HepG2 (cell line): ENCODE results near the gene CBLB. TPM values are rescaled to one million over a fixed set of nuclear protein-coding genes. Genes with fewer than 3 reads are reported as not detected.

Source experiments
- ATAC-seq: fragments of 200-7000 bp; cut with Tn5 transposase; 3 replicates; pipeline ENCODE4 v1.9.1; 2020; ENCODE audit warnings: mild to moderate bottlenecking, moderate library complexity
- BruUV-seq: library from RNA; stranded (reverse); fragments of 400-500 nt; replicated peaks from 2 replicates; lab custom pipeline; 2021; lab: Mats Ljungman, UMichigan
- CTCF ChIA-PET: fragments of 300-600 bp; formaldehyde crosslinking; extraction: SDS; loops from one replicate; lab custom pipeline; 2021; ENCODE audit warnings: low total read pairs, inconsistent platforms, low intra/inter-chr PET ratio; lab: Yijun Ruan, JAX
- POLR2A ChIA-PET: fragments of 350-600 bp; sonication (Branson Sonifier 250); formaldehyde crosslinking; loops from one replicate; lab custom pipeline; 2020; ENCODE audit warnings: antibody characterized with exemption, inconsistent platforms; lab: Yijun Ruan, JAX
- DNase-seq: peaks from one replicate; pipeline ENCODE4 v3.0.0-alpha.2; 2015; ENCODE audit warnings: low spot score
- FAIRE-seq: peaks from 3 replicates; lab custom pipeline; 2011; peaks lifted over from hg19 to GRCh38; lab: Jason Lieb, UNC
- H2AFZ ChIP-seq: one replicate; pipeline ENCODE4 v1.6.1; 2011; ENCODE audit warnings: low read length, inconsistent platforms
- H3K27ac ChIP-seq: fragments of 300-600 bp; 3 replicates; pipeline ENCODE4 v1.8.0; 2011; ENCODE audit warnings: mixed run types, mild to moderate bottlenecking, mixed read lengths, low read length, inconsistent platforms; ENCODE audit not compliant: insufficient read depth; ENCODE audit errors: extremely low read length
- H3K27me3 ChIP-seq, 2 experiments: fragments of 200-600 bp in 1 of 2; 2 replicates in 1 of 2; 3 replicates in 1 of 2; pipeline versions ENCODE4 v1.6.0 to v1.8.0; 2011; ENCODE audit warnings: low read length in 2 of 2, mild to moderate bottlenecking in 2 of 2, moderate library complexity in 2 of 2, inconsistent platforms in 1 of 2; ENCODE audit not compliant: insufficient read depth in 2 of 2, control insufficient read depth in 1 of 2
- H3K36me3 ChIP-seq, 2 experiments: fragments of 200-600 bp in 1 of 2; replicated peaks in 1 of 2; 2 replicates in 1 of 2; 3 replicates in 1 of 2; pipeline versions ENCODE4 v1.5.1 to v1.8.0; 2011; ENCODE audit warnings: low read length in 2 of 2, inconsistent platforms in 1 of 2; ENCODE audit not compliant: insufficient read depth in 2 of 2, control insufficient read depth in 1 of 2
- H3K4me1 ChIP-seq: 2 replicates; pipeline ENCODE4 v1.5.1; 2012; ENCODE audit warnings: low read length, inconsistent platforms; ENCODE audit not compliant: insufficient read depth
- H3K4me2 ChIP-seq: 2 replicates; pipeline ENCODE4 v1.6.0; 2011; ENCODE audit warnings: low read depth, low read length, inconsistent platforms
- H3K4me3 ChIP-seq, 3 experiments: fragments of 200-600 bp in 1 of 3; sonication (generic), shearing (Covaris generic) in 1 of 3; replicated peaks in 1 of 3; 2 replicates each; pipeline ENCODE4 v1.5.1; 2011 to 2016; ENCODE audit warnings: low read length in 3 of 3, inconsistent platforms in 2 of 3, low read depth in 2 of 3, mild to moderate bottlenecking in 2 of 3, control low read depth in 1 of 3, mixed read lengths in 1 of 3; ENCODE audit not compliant: insufficient read depth in 1 of 3
- H3K79me2 ChIP-seq: one replicate; pipeline ENCODE4 v1.6.1; 2011; ENCODE audit warnings: low read length, inconsistent platforms; ENCODE audit not compliant: insufficient read depth
- H3K9ac ChIP-seq: 2 replicates; pipeline ENCODE4 v1.6.0; 2011; ENCODE audit warnings: mild to moderate bottlenecking, low read depth, low read length, inconsistent platforms; ENCODE audit not compliant: insufficient read depth
- H3K9me3 ChIP-seq: 2 replicates; pipeline ENCODE4 v1.5.1; 2012; ENCODE audit warnings: mild to moderate bottlenecking, low read length
- H4K20me1 ChIP-seq: 2 replicates; pipeline ENCODE4 v1.6.0; 2011; ENCODE audit warnings: inconsistent platforms, mild to moderate bottlenecking, low read length, moderate library complexity; ENCODE audit not compliant: insufficient read depth
- CENPX ChIP-seq: sonication (generic); formaldehyde crosslinking; IDR thresholded peaks from 2 replicates; pipeline ENCODE4 v1.9.0; 2021; ENCODE audit warnings: mild to moderate bottlenecking, missing genetic modification reagents, moderate library complexity
- LCORL ChIP-seq, 2 experiments: fragments of 450-650 bp in 1 of 2; sonication (generic) in 1 of 2; formaldehyde crosslinking in 1 of 2; IDR thresholded peaks; 2 replicates each; pipeline versions ENCODE4 v1.5.0 to v1.6.1; 2017 to 2020; ENCODE audit warnings: antibody characterized with exemption in 1 of 2, missing genetic modification reagents in 1 of 2
- SAP130 ChIP-seq: IDR thresholded peaks from 2 replicates; pipeline ENCODE4 v1.6.1; 2016; ENCODE audit warnings: low read depth
- SP4 ChIP-seq: sonication (generic); formaldehyde crosslinking; IDR thresholded peaks from 2 replicates; pipeline ENCODE4 v1.8.1; 2023; ENCODE audit warnings: mild to moderate bottlenecking, missing genetic modification reagents
- ZBTB21 ChIP-seq: sonication (generic); formaldehyde crosslinking; IDR thresholded peaks from 2 replicates; pipeline ENCODE4 v1.4.0; 2020; ENCODE audit warnings: missing genetic modification reagents
- ZNF446 ChIP-seq: sonication (generic); formaldehyde crosslinking; IDR thresholded peaks from 2 replicates; pipeline ENCODE4 v1.5.0; 2020; ENCODE audit warnings: mild to moderate bottlenecking, missing genetic modification reagents
- ZNF619 ChIP-seq: sonication (generic); formaldehyde crosslinking; IDR thresholded peaks from 2 replicates; pipeline ENCODE4 v1.4.0; 2020; ENCODE audit warnings: mild to moderate bottlenecking, missing genetic modification reagents
- ZNF775 ChIP-seq: sonication (generic); formaldehyde crosslinking; IDR thresholded peaks from 2 replicates; pipeline ENCODE4 v1.4.0; 2020; ENCODE audit warnings: missing genetic modification reagents, mild to moderate bottlenecking, moderate library complexity, borderline replicate concordance
- ZSCAN30 ChIP-seq: sonication (generic); formaldehyde crosslinking; IDR thresholded peaks from 2 replicates; pipeline ENCODE4 v1.5.0; 2020; ENCODE audit warnings: mild to moderate bottlenecking, missing genetic modification reagents
- in situ Hi-C: cut with HindIII; loops from 2 replicates; pipeline ENCODE4 v1.10.0; 2017; ENCODE audit warnings: low pct_unique_long_range_greater_than_20kb; ENCODE audit not compliant: extremely low pct_ligation_motif_present
- intact Hi-C: fragments of 100-400 bp; cut with micrococcal nuclease; formaldehyde crosslinking; loops from one replicate; pipeline ENCODE4 v1.10.0; 2022; ENCODE audit not compliant: unreplicated experiment
- polyA plus RNA-seq, 8 experiments: library from polyadenylated mRNA; depleted of rRNA in 3 of 8; stranded (reverse) in 7 of 8; unstranded in 1 of 8; fragments of >200 nt; fragmentation: Illumina TruSeq in 4 of 8; extraction: Trizol in 4 of 8; gene quantifications; 2 replicates each; pipeline versions ENCODE4 v1.2.1 to v1.2.3, GENCODE V29; 2011 to 2016; ENCODE audit warnings: low read depth in 4 of 8, missing spikeins in 1 of 8, mixed read lengths in 1 of 8; ENCODE audit not compliant: insufficient read depth in 1 of 8
- total RNA-seq, 5 experiments: library from RNA; depleted of rRNA; stranded (reverse); fragments of >200 nt; fragmentation: Illumina TruSeq; extraction: Trizol; gene quantifications; 2 replicates each; pipeline ENCODE4 v1.2.3, GENCODE V29; 2016; ENCODE audit warnings: low read depth in 1 of 5
- TF ChIP-seq, protein P1 (sequence below): sonication (generic); formaldehyde crosslinking; IDR thresholded peaks from 2 replicates; pipeline ENCODE4 v1.9.0; 2021; ENCODE audit warnings: missing genetic modification reagents, borderline replicate concordance

Gene CBLB
- total and polyA plus RNA-seq, 2 of the 13 experiments (the other 11 are each of a cell fraction or from before 2014, with no cell fraction given) = 9.8 to 16.4 TPM

DNA sequence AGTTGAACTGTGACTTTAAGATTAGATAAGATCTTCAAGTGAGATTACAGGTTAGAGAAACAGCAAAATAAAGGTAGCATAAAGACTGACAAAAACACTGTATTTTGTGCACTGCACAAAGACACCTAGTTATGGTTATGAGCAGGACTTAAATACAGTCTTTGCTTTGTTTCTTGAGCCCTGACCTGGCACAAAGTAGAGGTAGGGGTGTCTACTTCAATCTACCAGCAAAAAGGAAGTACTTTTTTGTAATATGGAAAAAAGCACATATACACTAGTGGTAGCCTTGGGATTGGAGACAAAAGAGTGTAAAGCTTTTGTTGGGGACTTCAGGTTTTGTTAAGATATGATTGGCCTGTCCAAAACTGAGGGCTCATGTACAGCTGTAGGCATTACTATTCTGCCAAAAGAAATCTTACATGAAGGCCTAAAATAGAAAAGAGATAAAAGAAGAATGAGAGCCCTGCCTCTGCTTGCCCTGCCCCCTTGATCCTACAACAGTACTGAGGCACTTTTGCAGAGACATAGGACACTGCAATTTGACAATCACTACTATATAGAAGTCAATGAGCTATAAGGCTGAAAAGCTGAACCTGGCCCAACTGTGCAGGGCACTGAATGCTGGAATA lies 194.3 kb downstream of the CBLB start:
- no peak overlapping the region for H3K27ac ChIP-seq
- H3K36me3 ChIP-seq = peaks cover 1 to 6% of the 10 kb centered on the region in 2 experiments; a peak in 3 of 5 replicates
- ChIA-PET CTCF (no interaction called here), POLR2A (no interaction called here)
- no peak overlapping the region for H3K4me2 ChIP-seq
- H2AFZ ChIP-seq = no peak overlapping the region
- no peaks in the 10 kb centered on the region for H4K20me1 ChIP-seq
- no peaks in the 10 kb centered on the region for H3K4me1 ChIP-seq
- no peak for DNase-seq
- H3K4me3 ChIP-seq = no peak overlapping the region
- H3K27me3 ChIP-seq = no peaks in the 10 kb centered on the region
- intact Hi-C loops = no loop called here
- no TSS peak for BruUV-seq
- H3K9me3 ChIP-seq = no peaks in the 10 kb centered on the region
- in situ Hi-C loops = loop anchor here (5.0 kb wide), 1 partner anchor 58 kb away; no protein-coding TSS in a partner anchor
- H3K79me2 ChIP-seq = no peaks in the 10 kb centered on the region
- TF ChIP-seq, protein P1, sequence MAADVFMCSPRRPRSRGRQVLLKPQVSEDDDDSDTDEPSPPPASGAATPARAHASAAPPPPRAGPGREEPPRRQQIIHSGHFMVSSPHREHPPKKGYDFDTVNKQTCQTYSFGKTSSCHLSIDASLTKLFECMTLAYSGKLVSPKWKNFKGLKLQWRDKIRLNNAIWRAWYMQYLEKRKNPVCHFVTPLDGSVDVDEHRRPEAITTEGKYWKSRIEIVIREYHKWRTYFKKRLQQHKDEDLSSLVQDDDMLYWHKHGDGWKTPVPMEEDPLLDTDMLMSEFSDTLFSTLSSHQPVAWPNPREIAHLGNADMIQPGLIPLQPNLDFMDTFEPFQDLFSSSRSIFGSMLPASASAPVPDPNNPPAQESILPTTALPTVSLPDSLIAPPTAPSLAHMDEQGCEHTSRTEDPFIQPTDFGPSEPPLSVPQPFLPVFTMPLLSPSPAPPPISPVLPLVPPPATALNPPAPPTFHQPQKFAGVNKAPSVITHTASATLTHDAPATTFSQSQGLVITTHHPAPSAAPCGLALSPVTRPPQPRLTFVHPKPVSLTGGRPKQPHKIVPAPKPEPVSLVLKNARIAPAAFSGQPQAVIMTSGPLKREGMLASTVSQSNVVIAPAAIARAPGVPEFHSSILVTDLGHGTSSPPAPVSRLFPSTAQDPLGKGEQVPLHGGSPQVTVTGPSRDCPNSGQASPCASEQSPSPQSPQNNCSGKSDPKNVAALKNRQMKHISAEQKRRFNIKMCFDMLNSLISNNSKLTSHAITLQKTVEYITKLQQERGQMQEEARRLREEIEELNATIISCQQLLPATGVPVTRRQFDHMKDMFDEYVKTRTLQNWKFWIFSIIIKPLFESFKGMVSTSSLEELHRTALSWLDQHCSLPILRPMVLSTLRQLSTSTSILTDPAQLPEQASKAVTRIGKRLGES (CRISPR knock-in tag) = no peak
- TF ChIP-seq ZNF775 (CRISPR knock-in tag) (no peak), ZBTB21 (no peak), LCORL (IDR thresholded peaks at IDR 0.05) (no peak), LCORL (CRISPR knock-in tag; IDR thresholded peaks at IDR 0.05) (no peak), ZSCAN30 (no peak), ZNF446 (CRISPR knock-in tag) (no peak), SP4 (CRISPR knock-in tag) (no peak), CENPX (no peak), SAP130 (CRISPR knock-in tag) (no peak), ZNF619 (no peak)
- ATAC-seq = no peak
- H3K9ac ChIP-seq = no peak overlapping the region
- no peak for FAIRE-seq
